HFFc6 (cell line): ENCODE results near the gene MVD. TPM values are rescaled to one million over a fixed set of nuclear protein-coding genes. Genes with fewer than 3 reads are reported as not detected.

Experiments
- DNase-seq: peaks from one replicate; pipeline ENCODE4 v3.0.0-alpha.2; 2018
- H3K27ac Mint-ChIP-seq: 2 replicates; pipeline ENCODE4 v1.8.0; 2020; ENCODE audit warnings: mild to moderate bottlenecking, mixed read lengths
- H3K27me3 Mint-ChIP-seq: 2 replicates; pipeline ENCODE4 v1.8.0; 2021; ENCODE audit warnings: mild to moderate bottlenecking, moderate library complexity, mixed read lengths; ENCODE audit not compliant: insufficient read depth
- H3K36me3 Mint-ChIP-seq: 2 replicates; pipeline ENCODE4 v1.8.0; 2021; ENCODE audit warnings: low read depth, mixed read lengths
- H3K4me1 Mint-ChIP-seq: 2 replicates; pipeline ENCODE4 v1.8.0; 2020; ENCODE audit warnings: low read depth, mixed read lengths
- H3K4me3 Mint-ChIP-seq: 2 replicates; pipeline ENCODE4 v1.8.0; 2020; ENCODE audit warnings: mild to moderate bottlenecking, moderate library complexity, mixed read lengths
- H3K9me3 Mint-ChIP-seq: 2 replicates; pipeline ENCODE4 v1.8.0; 2020; ENCODE audit warnings: mild to moderate bottlenecking, mixed read lengths
- CTCF ChIP-seq: fragments of 200-600 bp; sonication (generic); IDR thresholded peaks from 2 replicates; pipeline ENCODE4 v1.5.0; 2021; ENCODE audit warnings: antibody characterized with exemption, mild to moderate bottlenecking
- total RNA-seq, 6 experiments: library from RNA; stranded (reverse); fragmentation: NEBNext Ultra II Directional; extraction: Animal tissue kit (Norgen Biotek cat#: 25700); gene quantifications; 2 replicates in 1 of 6; 3 replicates in 5 of 6; pipeline ENCODE4 v1.2.3, GENCODE V29; 2021

Gene MVD
- total RNA-seq, 6 experiments from 2014 or later: 21.1 to 28.0 (median 24.0) TPM

GRCh38 chr16:88700322-88700635 is 37.4 kb upstream of the MVD start:
- Mint-ChIP-seq H3K9me3 (no peaks in the 10 kb centered on the region), H3K36me3 (no peaks in the 10 kb centered on the region), H3K27me3 (no peaks in the 10 kb centered on the region; the same call in 1 of the 2 replicates), H3K27ac (peak overlapping the region; percentile 21; the same call in 1 of the 2 replicates), H3K4me3 (no peak overlapping the region), H3K4me1 (peaks cover 12% of the 10 kb centered on the region)
- TF ChIP-seq CTCF: no peak
- DNase-seq: no peak

DNA sequence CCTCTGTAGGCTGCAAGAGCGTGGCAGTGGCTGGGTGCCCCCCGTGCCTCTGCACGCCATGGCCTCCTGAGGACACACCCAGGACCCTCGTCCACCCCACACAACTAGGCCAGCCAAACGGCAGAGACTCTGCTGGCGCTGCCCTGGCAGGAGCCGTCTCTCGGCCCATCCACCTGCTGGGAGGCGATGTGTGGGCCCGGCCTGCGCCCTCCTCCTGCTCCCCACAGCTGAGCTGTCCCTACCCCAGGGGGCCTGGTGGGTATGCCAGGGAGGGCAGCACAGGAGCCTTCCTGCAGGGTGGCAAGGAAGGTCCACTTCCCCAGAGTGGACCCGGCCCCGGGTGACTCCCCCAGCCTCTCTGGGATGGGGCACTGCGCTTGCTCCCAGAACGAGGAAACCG is 36.3 kb upstream of the MVD start:
- DNase-seq: no peak
- Mint-ChIP-seq H3K27me3 (no peaks in the 10 kb centered on the region), H3K36me3 (no peaks in the 10 kb centered on the region), H3K4me3 (no peak overlapping the region), H3K4me1 (peaks cover 4% of the 10 kb centered on the region), H3K9me3 (no peaks in the 10 kb centered on the region), H3K27ac (no peak overlapping the region)
- no peak for TF ChIP-seq CTCF

GRCh38 chr16:88698646-88699045 is 35.8 kb upstream of the MVD start:
- no peaks in the 10 kb centered on the region for H3K36me3 Mint-ChIP-seq
- no peak for DNase-seq
- H3K27ac Mint-ChIP-seq: no peak overlapping the region
- no peaks in the 10 kb centered on the region for H3K9me3 Mint-ChIP-seq
- no peaks in the 10 kb centered on the region for H3K27me3 Mint-ChIP-seq
- TF ChIP-seq CTCF: no peak
- H3K4me3 Mint-ChIP-seq: no peak overlapping the region
- H3K4me1 Mint-ChIP-seq: no peaks in the 10 kb centered on the region

DNA sequence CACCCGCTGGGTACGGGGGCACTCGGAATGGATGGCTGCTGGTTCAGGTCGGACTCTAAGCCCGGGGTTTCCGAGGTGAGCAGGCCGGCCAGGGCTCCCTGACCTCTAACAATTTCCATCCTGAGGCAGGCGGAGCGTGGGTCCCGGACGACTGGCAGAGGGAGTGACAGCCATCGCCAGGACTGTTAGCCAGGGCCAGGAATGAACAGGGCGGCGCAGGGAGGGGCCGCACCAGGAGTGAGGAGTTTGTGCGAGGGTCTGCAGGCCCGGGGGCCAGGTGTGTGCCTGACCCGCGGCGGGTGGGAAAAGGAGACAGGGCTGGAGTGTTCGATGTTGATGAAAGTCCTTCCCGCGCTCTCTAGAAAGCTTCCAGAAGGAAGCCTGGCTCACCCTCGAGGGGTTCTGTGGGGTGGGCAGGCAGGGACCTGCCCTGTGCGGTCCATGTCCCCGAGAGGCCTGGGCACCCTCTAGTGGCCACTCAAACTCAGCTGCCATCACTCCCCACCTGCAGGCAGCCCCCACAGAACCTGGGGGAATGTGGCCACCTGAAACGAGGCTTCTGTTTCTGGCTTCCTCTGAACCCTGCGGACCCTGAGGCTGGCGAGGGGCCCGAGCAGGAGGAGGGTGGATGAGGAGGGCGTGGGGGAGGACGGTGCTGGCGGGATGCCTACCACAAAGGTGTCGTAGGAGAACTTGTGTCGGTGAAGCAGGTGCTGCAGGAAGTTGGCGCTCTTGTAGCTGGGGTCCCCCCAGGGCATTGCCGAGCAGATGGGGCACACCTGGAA is 35.1 kb upstream of the MVD start:
- H3K36me3 Mint-ChIP-seq: no peaks in the 10 kb centered on the region
- H3K4me3 Mint-ChIP-seq: no peak overlapping the region
- no peak overlapping the region for H3K27ac Mint-ChIP-seq
- peak; percentile 61 for TF ChIP-seq CTCF
- DNase-seq: no peak
- no peaks in the 10 kb centered on the region for H3K9me3 Mint-ChIP-seq
- no peaks in the 10 kb centered on the region for H3K4me1 Mint-ChIP-seq
- H3K27me3 Mint-ChIP-seq: no peaks in the 10 kb centered on the region

GRCh38 chr16:88697116-88697830 is 34.4 kb upstream of the MVD start:
- Mint-ChIP-seq H3K36me3 (no peaks in the 10 kb centered on the region), H3K27ac (no peak overlapping the region), H3K4me3 (no peak overlapping the region)

More at GRCh38 chr16:88697116-88697830, 34.4 kb upstream of the MVD start:
- no peaks in the 10 kb centered on the region for H3K4me1 Mint-ChIP-seq
- TF ChIP-seq CTCF: no peak
- no peaks in the 10 kb centered on the region for H3K27me3 Mint-ChIP-seq
- DNase-seq: no peak
- no peaks in the 10 kb centered on the region for H3K9me3 Mint-ChIP-seq
